Fibroblast of skin of right biceps (primary cell): Measurements from ENCODE around the gene SSMEM1.
A peak's percentile ranks its signal among the peaks of the same experiment; 100 is the strongest.
"Not testable (repeated sequence)": the region's sequence is repeated elsewhere in the genome, so short reads cannot be mapped to it uniquely, and the experiment has no call there.

ENCODE experiments used
- DNase-seq: peaks from one replicate; pipeline ENCODE4 v3.0.0-alpha.2; 2013

Gene SSMEM1

DNA sequence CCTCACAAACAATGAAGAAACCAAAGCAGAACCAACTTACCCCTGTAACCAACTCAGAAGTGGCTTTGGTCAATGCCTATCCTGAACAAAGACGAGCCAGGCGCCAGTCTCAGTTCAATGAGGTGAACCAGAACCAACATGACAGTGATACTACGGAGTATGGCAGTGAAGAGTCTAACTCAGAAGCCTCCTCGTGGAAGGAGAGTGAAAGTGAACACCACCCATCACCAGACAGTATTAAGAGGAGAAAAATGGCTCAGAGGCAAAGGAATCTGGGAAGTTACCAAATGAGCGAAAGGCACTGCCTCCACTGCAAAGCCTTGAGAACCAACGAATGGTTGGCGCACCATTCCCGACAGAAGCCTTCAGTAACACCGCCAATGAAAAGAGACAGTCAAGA lies 8.4 kb downstream of the SSMEM1 start:
- DNase-seq, result no peak

DNA sequence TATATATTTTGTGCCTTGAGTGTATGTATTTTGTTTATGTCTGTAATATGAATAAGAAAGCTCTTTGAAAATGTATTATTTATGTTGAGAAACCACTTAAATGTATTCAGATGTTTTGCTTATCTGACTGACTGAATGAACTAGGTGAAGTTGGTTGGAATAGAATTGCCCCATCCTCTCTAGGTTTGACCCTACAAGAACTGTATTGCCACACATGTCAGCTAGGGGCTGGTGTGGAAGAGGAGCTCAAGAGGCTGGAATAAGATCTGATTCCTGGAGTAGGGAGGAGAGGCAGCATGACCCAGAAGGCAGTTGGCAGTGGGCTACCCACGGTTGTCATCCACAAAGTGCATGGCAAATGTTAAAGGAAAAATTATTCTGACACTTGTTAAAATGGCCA lies 9.1 kb downstream of the SSMEM1 start:
- no peak for DNase-seq

DNA sequence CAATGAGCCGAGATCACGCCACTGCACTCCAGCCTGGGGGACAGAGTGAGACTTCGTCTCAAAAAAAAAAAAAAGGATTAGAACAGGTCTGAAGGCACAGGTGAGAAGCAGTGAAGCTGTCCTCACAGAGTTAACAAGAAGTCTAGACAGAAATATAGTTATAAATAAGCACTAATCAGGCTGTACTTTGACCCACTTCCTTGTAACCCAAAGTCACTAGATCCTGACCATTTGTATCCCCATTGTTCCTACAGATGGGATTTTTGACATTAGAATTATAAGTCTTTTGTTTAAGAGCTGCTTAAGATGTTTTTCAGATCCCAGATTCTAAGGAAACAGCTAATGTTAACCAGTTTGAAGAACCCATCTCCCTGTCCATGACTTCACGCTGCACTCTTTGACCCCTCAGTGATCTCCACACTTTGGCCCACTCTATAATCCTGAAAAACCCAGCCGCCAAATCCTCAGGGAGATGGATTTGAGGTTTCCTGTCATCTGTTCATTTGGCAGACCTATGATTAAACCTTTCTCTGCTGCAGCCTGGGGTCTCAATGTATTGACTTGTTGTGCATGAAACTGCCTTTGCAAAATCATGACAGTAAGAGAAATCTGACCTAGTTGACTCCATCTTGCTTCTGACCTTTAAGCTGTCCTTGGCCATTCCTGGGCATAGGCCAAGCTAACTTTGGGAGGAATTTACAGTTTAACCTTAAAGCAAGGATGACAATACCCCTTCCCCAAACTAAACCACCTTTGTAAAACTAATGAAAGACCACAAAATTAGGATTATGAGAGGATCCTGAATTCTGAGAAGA lies 11.4 kb downstream of the SSMEM1 start:
- no peak for DNase-seq

DNA sequence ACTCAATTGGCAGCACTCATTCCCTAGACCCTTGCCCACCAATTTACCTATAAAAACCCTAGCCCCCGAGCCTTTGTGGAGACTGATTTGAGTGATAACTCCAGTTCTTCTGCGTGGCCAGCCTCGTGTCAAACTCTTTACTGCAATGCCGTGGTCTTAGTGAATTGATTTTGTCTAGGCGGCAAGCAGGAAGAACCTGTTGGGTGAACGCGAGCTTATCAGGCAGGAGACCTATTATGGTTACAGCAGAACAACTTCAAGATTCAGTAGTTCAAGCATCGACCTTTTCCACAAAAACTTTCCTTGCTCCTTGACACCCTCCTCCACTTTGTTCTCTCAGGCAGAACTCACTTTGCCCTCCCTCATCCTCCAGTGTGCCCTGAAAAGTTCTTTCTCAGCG lies 12.2 kb downstream of the SSMEM1 start:
- DNase-seq, result no peak

DNA sequence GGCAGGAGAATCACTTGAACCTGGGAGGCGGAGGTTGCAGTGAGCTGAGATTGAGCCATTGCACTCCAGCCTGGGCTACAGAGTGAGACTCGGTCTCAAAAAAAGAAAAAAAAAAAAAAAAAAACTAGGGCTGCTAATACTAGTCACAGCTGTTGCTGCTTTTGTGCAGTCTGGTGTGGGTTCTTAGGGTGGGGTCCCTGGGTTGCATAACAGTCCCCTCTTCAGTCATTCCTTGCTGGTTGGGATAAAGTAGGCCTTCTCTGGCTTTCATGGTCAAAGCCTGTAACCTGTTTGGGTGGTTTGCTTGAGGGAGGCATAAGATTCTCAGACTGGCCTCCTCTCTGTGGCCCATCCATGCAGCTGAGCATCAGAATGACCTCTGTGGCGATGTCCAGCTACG lies 14.1 kb downstream of the SSMEM1 start:
- DNase-seq, result no peak

DNA sequence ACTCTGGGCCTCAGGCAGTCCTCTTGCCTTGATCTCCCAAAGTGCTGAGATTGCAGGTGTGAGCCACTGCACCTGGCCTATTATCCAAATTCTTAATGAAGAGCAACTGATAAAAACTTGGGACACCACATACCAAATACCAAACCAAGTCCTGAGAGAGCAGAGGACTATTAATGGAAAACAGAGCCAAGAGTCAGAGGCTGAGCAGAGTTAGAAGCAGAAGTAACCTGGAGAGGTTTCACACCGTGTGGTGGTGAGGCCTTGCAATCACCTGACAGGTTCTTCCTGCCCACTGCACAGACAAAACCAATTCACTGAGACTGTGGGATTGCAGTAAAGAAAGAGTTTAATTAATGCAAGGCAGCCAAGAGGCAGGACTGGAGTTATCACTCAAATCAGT lies 16.0 kb downstream of the SSMEM1 start:
- DNase-seq, result no peak

DNA sequence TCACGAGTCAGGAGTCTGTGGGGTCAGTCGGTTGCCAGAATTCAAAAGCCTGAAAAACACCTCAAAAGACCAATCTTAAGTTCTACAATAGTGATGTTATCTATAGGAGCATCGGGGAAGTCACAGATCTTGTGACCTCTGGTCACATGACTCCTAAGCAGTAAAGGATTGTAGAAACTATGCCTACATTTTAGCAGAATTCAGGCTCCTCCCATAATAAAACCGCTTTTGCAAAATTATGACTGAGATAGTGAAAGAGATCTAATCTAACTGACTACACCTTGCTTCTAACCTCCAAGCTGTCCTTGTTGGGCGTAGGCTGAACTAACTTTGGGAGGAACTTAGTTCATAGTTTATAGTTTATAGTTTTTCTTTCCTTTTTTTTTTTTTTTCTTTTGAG lies 16.6 kb downstream of the SSMEM1 start:
- no peak for DNase-seq

DNA sequence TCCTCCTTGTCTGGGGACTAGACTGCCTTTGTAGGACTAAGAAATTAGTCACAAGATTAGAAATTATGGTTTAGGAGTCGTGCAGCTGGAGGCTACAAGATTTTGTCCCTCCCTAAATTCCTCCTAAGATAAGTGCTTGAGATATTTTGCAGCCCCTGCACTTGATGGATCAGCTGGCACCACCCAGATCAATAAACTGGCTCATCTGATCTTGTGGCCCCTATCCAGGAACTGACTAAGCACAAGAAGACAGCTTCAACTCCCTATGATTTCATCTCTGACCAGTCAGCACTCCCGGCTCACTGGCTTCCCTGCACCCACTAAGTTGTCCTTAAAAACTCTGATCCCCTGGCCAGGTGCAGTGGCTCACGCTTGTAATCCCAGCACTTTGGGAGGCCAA lies 17.3 kb downstream of the SSMEM1 start:
- peak; percentile 31 for DNase-seq

DNA sequence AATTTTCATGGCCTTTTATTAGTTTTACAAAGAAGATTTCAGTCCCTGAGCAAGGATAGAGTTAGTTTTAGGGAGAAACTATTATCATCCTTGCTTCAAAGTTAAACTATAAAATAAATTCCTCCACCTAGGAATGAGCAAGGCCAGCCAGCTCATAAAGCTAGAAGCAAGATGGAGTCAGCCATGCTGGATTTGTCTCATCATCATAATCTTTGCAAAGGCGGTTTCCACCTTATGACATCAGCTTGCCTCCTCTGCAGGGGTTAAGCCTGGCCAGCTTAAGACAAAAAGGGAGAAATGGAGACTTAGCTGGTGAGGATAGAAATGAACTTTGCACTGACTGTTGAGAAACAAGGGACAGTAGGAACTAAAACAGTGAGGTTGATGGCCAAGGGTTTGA lies 18.7 kb downstream of the SSMEM1 start:
- DNase-seq, result no peak

DNA sequence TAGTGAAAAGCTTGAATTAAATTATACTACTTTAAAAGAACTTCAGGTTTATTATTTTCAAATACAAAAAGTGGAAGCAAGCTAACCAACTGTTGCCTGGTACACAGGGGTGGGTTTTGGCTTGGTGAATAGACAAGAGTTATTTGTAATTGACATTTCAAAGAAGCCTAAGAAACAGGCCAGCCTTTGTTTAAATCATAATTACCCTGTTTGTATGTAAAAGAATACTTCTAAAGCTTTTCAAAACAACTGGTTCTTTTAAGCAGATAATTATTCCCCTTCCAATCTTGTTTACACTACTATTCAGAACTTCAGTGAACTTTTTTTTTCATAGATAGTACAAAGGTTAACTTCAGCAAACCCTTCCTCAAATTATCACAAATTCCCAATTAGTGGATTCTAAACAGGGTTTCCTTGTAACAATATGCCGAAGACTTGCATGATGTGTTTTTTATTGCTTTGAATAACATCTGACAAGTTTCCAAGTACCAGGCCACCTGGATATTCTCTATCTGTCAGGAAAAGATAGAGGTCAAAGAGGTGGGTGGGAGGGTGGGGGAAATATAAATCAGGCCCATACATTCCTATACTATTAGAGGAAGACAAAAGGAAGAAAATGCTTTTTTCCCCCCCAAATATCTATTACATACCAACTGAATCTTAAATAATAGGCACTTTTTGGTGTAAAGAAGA lies 20.4 kb downstream of the SSMEM1 start:
- DNase-seq, result no peak

DNA sequence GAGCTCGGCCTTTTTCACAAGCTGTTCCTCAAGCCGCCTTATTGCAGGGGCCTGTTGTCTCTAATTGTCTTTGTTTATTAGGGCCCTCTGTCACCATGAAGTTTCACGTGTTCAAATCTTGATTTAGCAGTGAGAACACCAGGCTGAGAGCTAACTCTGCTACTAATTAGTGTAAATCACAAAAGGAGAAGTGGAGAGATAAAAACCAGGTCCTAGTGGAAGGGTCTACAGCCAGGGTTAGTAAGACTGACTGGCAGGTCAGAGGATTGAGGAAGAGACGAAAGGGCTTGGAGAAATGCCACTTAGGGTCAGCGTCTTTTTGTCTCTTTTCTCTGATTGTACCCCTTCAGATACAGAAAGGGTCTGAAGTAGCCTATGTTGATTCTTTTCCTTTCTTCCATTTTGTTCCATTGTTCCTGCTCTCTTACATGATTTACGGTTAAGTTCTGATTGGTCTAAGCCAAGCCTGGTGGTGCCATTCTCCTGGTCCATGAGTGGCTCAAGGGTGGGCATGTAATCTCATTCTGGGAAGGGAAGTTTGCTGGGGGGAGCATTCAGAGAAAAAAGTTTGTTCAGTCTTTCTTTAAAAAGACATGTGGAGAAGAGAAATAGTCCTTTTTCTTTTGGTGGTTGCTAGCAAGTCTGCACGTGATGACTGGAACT lies 21.3 kb downstream of the SSMEM1 start:
- no peak for DNase-seq

DNA sequence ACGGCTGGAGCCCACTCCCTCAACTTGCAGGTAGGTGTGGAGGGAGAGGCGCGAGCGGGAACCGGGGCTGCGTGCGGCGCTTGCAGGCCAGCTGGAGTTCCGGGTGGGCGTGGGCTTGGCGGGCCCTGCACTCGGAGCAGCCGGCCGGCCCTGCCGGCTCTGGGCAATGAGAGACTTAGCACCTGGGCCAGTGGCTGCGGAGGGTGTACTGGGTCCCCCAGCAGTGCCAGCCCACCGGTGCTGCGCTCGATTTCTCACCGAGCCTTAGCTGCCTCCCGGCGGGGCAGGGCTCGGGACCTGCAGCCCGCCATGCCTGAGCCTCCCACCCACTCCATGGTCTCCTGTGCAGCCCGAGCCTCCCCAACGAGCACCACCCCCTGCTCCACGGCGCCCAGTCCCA lies 22.3 kb downstream of the SSMEM1 start:
- not testable (repeated sequence) for DNase-seq

DNA sequence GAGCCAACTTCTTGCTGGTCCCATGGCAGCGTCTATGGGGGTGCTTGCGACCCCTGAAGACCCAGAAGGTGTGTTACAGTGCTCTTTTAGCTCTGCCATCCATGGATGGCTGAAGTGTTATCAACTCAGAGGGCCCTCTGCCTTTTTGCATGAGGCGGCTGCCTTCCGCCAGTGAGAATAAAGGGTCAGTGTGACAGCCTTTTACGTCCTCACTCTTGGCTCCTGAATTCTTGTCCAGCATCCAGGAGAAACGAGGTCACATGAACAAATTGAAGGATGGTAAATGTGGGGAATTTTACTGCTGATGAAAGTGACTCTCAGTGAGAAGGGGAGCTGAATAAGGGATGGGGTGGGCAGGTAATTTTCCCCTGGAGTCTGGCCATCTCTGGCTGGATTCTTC lies 24.1 kb downstream of the SSMEM1 start:
- no peak for DNase-seq

DNA sequence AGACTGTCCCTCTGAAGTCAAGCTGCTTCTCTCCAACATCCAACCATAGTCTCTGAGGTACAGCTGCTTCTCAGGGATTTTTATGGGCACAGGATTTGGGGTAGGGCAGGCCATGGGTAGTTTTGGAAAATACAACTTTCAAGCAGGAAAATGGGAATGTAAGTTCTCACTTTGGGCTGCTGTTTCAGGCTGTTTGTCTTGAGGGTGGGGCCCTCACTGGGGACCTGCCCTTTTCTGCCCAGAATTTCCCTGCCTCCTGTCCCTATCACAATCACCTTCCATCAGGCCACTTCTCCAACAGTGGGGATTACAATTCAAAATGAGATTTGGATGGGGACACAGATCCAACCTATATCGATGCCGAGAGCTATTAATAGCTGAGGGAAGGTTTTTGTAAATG lies 24.5 kb downstream of the SSMEM1 start:
- no peak for DNase-seq

DNA sequence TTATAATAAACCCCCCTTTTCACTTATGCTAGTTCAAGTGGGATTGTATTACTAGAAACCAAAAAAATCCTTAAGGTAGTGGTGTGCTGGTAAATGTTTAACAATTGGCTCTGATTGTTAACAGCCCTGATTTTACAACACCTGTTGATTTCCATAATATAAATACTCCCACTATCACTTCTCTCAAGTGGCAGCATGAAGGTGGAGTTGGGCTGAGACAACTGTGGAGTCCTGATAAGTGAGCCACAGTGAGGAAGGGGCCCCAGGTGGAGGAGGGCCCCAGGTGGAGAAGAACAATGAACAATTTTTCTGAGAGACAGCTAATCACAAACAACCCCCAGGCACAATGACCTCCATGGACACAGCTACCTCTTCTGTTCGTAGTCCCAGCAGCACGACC lies 26.4 kb downstream of the SSMEM1 start:
- DNase-seq, result no peak

DNA sequence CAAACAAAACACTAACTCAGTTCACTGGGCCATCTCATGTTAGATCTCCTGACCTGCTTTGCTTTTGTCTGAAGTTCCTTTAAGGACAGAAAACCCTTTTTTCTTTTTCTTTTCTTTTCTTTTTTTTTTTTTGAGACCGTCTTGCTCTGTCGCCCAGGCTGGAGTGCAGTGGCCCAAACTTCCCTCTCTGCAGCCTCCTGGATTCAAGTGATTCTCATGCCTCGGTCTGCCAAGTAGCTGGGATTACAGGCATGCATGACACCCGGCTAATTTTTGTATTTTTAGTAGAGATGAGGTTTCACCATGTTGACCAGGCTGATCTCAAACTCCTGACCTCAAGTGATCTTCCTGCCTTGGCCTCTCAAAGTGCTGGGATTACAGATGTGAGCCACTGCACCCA lies 28.7 kb downstream of the SSMEM1 start:
- DNase-seq, result not testable (repeated sequence)

DNA sequence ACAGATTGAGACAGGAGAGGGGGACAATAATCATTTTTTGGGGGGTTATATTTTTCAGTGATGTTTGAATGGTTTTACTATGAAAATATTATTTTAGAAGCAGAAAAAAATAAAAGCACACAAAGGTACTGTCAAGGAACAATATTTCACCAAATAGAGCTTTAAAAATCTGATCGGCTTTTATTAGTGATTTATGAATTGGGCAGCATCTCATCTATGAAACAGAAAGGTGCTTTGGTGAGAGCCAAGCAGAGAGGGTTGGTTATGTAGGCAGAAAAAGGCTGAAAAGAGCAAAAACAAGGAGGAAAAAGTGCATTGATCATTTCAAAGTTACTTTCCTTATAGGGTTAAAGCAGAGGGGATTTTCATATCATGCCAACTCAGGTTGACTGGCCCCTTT lies 32.6 kb downstream of the SSMEM1 start:
- no peak for DNase-seq

DNA sequence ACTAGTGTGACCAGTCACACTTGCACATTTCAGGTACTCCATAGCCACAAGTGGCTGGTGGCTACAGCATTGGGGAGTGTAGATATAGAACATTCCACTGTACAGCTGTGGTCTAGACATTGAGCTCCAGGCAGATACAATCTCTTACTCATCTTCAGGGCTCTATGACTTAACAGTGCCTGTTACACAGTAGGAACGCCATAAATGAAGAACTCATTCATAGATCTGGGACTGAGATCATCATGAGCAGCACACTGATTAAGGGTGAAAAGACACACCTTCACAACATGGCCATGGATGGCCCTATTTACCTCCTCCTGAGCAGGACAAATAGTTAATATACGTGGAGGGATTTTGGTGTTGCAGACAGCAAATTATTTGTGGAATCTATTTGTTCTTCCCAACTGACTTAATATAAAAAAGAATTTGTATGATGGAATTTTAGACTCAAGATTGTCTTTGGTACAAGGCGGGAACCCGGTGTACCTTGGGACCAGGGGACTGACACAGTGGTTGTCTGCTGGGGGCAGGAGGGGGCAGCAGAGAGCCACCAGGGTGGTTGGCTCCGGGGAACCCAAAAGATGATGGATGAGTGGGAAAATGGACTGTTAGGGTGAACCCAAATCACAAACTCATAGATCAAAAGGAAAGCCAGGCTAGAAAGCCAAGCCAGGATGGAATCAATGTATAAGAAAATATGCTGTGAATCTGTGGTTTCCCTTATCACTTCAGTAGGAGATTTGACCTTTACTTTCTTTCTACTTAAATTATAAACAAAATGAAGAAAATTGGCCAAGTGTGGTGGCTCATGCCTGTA lies 34.7 kb downstream of the SSMEM1 start:
- peak; percentile 75 for DNase-seq

DNA sequence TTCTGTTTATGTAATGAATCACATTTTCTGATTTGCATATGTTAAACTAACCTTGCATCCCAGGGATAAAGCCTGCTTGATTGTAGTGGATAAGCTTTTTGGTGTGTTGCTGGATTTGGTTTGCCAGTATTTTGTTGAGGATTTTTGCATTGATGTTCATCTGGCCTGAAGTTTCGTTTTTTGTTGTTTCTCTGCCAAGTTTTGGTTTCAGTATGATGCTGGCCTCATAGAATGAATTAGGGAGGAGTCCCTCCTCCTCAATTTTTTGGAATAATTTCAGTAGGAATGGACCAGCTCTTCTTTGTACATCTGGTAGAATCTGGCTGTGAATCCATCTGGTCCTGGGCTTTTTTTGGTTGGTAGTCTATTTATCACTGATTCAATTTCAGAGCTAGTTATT lies 35.8 kb downstream of the SSMEM1 start:
- DNase-seq, result not testable (repeated sequence)

DNA sequence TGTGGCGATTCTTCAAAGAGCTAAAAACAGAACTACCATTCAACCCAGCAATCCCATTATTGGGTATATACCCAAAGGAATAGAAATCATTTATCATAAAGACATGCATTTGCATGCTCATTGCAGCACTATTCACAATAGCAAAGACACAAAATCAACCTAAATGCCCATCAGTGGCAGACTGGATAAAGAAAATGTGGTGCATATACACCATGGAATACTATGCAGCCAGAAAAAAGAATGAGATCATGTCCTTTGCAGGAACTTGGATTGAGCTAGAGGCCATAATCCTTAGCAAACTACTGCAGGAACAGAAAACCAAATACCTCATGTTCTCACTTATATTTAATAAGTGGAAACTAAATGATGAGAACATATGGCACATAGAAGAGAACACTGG lies 38.8 kb downstream of the SSMEM1 start:
- not testable (repeated sequence) for DNase-seq

DNA sequence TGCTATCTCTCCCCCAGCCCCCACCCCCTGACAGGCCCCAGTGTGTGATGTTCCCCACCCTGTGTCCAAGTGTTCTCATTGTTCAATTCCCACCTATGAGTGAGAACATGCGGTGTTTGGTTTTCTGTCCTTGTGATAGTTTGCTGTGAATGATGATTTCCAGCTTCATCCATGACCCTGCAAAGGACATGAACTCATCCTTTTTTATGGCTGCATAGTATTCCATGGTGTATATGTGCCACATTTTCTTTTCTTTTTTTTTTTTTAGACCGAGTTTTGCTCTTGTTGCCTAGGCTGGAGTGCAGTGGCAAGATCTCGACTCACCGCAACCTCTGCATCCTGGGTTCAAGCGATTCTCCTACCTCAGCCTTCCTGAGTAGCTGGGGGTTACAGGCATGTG lies 41.2 kb downstream of the SSMEM1 start:
- DNase-seq, result not testable (repeated sequence)

DNA sequence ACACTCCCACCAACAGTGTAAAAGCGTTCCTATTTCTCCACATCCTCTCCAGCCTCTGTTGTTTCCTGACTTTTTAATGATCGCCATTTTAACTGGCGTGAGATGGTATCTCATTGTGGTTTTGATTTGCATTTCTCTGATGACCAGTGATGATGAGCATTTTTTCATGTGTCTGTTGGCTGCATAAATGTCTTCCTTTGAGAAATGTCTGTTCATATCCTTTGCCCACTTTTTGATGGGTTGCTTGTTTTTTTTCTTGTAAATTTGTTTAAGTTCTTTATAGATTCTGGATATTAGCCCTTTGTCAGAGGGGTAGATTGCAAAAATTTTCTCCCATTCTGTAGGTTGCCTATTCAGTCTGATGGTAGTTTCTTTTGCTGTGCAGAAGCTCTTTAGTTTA lies 42.0 kb downstream of the SSMEM1 start:
- not testable (repeated sequence) for DNase-seq

DNA sequence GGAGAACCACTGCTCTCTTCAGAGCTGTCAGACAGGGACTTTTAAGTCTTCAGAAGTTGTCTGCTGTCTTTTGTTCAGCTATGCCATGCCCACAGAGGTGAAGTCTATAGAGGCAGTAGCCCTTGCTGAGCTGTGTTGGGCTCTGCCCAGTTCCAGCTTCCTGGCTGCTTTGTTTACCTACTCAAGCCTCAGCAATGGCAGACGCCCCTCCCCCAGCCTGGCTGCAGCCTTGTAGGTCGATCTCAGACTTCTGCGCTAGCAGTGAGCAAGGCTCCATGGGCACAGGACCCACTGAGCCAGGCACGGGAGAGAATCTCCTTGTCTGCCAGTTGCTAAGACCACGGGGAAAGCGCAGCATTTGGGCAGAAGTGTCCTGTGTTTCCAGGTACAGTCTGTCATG lies 46.9 kb downstream of the SSMEM1 start:
- no peak for DNase-seq
